ENCODE results near the gene WNK2.

DNA sequence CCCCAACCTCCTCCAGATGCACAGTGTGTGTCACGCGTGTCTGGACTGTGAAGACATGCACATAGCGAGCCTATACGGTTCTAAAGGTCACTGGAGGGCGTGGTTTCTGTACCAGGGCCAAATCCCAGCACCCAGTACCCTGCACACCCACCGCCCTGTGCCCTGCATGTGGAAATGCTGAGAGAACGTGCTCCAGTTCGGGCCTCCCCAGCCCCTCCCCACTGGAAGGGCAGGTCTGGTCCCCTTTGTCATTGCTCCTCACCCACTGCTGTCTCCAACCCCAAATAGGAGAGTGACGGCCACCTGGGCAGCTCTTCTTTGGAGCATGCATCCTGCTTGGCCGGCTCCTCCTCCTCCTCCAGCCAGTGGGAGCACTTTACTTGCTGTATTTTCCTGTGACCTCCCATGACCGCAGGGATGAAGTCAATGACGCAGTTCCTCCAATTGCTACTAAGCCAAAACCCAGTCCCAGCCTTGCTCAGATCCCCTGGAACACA, 116.7 kb downstream of the WNK2 start:
- TF ChIP-seq POLR2AphosphoS5 (IDR thresholded peaks at IDR 0.05; ENCODE audit: low read depth, low read length) (no peak), POLR2A (IDR thresholded peaks at IDR 0.05; ENCODE audit: low read depth, low read length) (no peak)
